ENCODE data around the gene CTIF.

Gene CTIF

DNA sequence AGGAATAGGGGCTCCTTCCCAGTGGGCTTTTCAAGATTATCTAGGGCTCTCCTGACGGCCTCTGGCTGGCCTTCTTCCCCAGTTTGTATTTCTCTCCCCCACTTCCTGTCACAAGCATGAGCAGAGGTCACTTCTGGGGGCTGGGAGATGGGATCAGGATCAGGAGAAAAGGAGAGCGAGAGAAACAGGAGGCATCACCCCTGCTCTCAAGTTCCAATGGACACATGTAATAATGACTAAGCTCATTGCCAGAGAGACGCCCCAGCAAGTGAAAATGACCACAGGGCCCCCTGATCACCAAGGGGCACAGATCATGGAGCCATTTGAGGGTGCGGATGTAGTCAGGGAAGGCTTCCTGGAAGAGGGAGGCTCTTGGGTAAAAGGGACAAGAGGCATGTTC, 319.8 kb downstream of the CTIF start:
- no peaks in the 10 kb centered on the region for H3F3A ChIP-seq (ENCODE audit: insufficient read depth)
- TF ChIP-seq, protein P1, sequence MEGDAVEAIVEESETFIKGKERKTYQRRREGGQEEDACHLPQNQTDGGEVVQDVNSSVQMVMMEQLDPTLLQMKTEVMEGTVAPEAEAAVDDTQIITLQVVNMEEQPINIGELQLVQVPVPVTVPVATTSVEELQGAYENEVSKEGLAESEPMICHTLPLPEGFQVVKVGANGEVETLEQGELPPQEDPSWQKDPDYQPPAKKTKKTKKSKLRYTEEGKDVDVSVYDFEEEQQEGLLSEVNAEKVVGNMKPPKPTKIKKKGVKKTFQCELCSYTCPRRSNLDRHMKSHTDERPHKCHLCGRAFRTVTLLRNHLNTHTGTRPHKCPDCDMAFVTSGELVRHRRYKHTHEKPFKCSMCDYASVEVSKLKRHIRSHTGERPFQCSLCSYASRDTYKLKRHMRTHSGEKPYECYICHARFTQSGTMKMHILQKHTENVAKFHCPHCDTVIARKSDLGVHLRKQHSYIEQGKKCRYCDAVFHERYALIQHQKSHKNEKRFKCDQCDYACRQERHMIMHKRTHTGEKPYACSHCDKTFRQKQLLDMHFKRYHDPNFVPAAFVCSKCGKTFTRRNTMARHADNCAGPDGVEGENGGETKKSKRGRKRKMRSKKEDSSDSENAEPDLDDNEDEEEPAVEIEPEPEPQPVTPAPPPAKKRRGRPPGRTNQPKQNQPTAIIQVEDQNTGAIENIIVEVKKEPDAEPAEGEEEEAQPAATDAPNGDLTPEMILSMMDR (IDR thresholded peaks at IDR 0.05; ENCODE audit: insufficient read depth, low read length, poor library complexity, severe bottlenecking) = no peak
- TF ChIP-seq EZH2phosphoT487 (conservative IDR thresholded peaks at IDR 0.05; ENCODE audit: low read length) = no peak
- no peaks in the 10 kb centered on the region for H3K27me3 ChIP-seq (ENCODE audit: low read length)
- H4K20me1 ChIP-seq (ENCODE audit: low read depth, low read length) = no peaks in the 10 kb centered on the region
- H3K79me2 ChIP-seq (ENCODE audit: insufficient read depth, low read length) = no peaks in the 10 kb centered on the region
- H3K27ac ChIP-seq (ENCODE audit: low read depth, low read length) = no peak overlapping the region
- no peak overlapping the region for H3K4me2 ChIP-seq (ENCODE audit: low read depth, low read length, poor library complexity, severe bottlenecking)
- H3K4me3 ChIP-seq (ENCODE audit: insufficient read depth, low read length, poor library complexity, severe bottlenecking) = no peak overlapping the region
- no peak overlapping the region for H2AFZ ChIP-seq (ENCODE audit: low read depth, low read length, severe bottlenecking)
- no peak overlapping the region for H3K9ac ChIP-seq (ENCODE audit: low read length)
- H3K9me2 ChIP-seq (replicated peaks; ENCODE audit: insufficient read depth, low read length) = no peaks in the 10 kb centered on the region
- H3K9me3 ChIP-seq (ENCODE audit: insufficient read depth, low read length) = no peaks in the 10 kb centered on the region
- no peaks in the 10 kb centered on the region for H3K36me3 ChIP-seq (ENCODE audit: low read length)

DNA sequence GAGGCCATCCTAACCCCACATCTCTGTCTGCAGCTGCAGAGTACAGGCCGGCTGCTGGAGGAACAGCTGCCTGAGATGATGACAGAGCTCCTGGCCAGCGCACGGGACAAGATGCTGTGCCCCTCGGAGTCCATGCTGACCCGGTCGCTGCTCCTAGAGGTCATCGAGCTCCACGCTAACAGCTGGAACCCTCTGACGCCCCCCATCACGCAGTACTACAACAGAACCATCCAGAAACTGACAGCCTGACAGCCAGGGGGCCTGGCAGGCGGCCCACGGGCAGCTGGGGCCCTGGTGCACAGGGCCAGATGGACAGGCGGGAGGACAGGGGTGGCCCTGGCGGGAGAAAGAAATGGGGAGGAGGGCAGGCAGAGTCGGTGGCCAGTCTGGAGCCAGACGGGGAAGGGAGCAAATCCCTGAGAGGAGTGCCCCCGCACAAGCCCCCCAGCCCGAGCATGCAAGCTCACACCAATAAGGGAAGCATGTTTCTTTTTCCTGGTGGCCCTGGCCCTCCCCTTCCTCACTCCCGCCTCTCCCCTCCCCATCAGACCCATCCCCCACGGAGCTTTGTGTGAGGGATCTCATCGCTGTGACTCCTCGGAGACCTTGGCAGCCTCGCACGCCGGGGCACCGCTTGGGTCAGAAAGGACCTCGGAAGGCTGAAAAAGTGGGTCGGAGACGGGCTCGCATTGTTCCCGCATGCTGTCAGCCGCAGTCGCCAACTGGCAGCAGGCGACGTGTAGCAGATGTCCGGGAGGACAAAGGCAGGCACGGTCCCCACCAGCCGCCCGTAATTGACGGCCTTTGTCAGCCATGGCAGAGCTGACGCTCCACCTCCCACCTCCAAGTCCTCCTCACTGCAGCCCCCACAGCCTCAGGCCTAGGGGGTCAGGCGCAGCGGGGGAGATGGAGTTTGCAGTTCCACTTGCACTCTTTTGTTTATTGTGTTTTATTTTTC, 320.8 kb downstream of the CTIF start:
- Histone ChIP-seq H3K9me3 (ENCODE audit: insufficient read depth, low read length) (no peaks in the 10 kb centered on the region), H3K4me3 (ENCODE audit: insufficient read depth, low read length, poor library complexity, severe bottlenecking) (no peak overlapping the region), H3K9me2 (replicated peaks; ENCODE audit: insufficient read depth, low read length) (no peaks in the 10 kb centered on the region), H3K9ac (ENCODE audit: low read length) (no peak overlapping the region), H3K27me3 (ENCODE audit: low read length) (no peaks in the 10 kb centered on the region), H2AFZ (ENCODE audit: low read depth, low read length, severe bottlenecking) (no peak overlapping the region), H4K20me1 (ENCODE audit: low read depth, low read length) (no peaks in the 10 kb centered on the region), H3K27ac (ENCODE audit: low read depth, low read length) (no peak overlapping the region), H3K4me2 (ENCODE audit: low read depth, low read length, poor library complexity, severe bottlenecking) (no peak overlapping the region), H3K36me3 (ENCODE audit: low read length) (no peaks in the 10 kb centered on the region), H3F3A (ENCODE audit: insufficient read depth) (no peaks in the 10 kb centered on the region), H3K79me2 (ENCODE audit: insufficient read depth, low read length) (no peaks in the 10 kb centered on the region)
- no peak for TF ChIP-seq EZH2phosphoT487 (conservative IDR thresholded peaks at IDR 0.05; ENCODE audit: low read length)
- TF ChIP-seq, protein P1 (IDR thresholded peaks at IDR 0.05; ENCODE audit: insufficient read depth, low read length, poor library complexity, severe bottlenecking) = no peak

DNA sequence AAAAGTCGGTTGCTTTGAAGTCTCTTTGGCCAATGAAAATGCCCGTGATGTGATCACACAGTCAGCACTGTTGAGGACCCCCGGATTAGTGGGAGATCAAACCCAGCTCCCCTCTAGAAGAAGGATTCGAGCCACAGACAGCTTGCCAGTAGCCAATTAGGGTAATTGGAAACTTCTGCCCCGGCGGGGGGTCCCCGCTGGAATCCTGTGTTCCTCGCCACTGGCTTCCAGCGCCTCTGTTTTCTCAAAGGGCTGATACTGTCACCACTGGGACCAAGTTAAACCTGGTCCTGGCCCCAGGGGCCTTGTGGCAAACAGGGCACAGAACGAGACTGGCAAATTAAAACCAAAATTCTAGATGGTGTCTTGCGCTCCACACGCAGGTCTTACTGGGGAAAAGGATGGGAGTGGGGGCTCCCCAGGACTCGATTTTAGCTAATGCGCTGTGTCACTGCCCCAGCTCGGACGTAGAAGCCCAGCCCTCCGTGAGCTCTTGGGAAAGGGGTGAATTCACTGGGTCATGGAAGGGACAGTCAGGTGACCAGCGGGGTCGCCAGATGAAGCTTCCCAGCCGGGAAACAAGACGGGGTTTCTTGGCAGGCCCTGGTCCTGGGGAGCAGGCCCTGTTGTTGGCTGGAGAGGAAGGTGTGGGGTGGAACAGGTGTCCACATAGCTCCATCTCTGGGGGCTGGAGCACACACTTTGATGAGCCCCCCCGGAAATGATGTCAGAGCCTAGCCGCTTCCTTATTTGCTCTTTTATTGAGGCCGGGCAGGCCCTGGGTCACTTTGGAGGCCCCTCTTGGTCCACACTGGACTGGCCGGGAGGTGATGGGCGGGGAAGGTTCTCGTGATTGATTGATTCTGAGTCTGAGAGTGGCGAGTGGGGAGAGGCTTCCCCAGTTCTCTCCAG, 321.7 kb downstream of the CTIF start:
- Histone ChIP-seq H3K4me2 (ENCODE audit: low read depth, low read length, poor library complexity, severe bottlenecking) (no peak overlapping the region), H3K9me2 (replicated peaks; ENCODE audit: insufficient read depth, low read length) (no peaks in the 10 kb centered on the region), H3K79me2 (ENCODE audit: insufficient read depth, low read length) (no peaks in the 10 kb centered on the region), H3K27ac (ENCODE audit: low read depth, low read length) (no peak overlapping the region), H3K9ac (ENCODE audit: low read length) (no peak overlapping the region), H2AFZ (ENCODE audit: low read depth, low read length, severe bottlenecking) (no peak overlapping the region), H3F3A (ENCODE audit: insufficient read depth) (no peaks in the 10 kb centered on the region), H3K4me3 (ENCODE audit: insufficient read depth, low read length, poor library complexity, severe bottlenecking) (no peak overlapping the region), H3K36me3 (ENCODE audit: low read length) (no peaks in the 10 kb centered on the region), H3K27me3 (ENCODE audit: low read length) (no peaks in the 10 kb centered on the region), H3K9me3 (ENCODE audit: insufficient read depth, low read length) (no peaks in the 10 kb centered on the region), H4K20me1 (ENCODE audit: low read depth, low read length) (no peaks in the 10 kb centered on the region)
- TF ChIP-seq EZH2phosphoT487 (conservative IDR thresholded peaks at IDR 0.05; ENCODE audit: low read length) = no peak
- TF ChIP-seq, protein P1 (IDR thresholded peaks at IDR 0.05; ENCODE audit: insufficient read depth, low read length, poor library complexity, severe bottlenecking) = no peak
